Suprapubic skin (tissue), 4 donors: ENCODE results near the gene MBP.

Source experiments
- CTCF ChIP-seq, 2 donors: fragments of 200-600 bp in 1 of 2; fragments of 450-650 bp in 1 of 2; sonication (generic) in 1 of 2; IDR thresholded peaks; one replicate each; pipeline ENCODE4 v1.5.1; 2016 to 2019; ENCODE audit warnings: antibody characterized with exemption in 2 of 2, mild to moderate bottlenecking in 1 of 2, moderate library complexity in 1 of 2
- EP300 ChIP-seq: sonication (generic); formaldehyde crosslinking; IDR thresholded peaks from one replicate; pipeline ENCODE4 v1.6.1; 2017; ENCODE audit warnings: antibody characterized with exemption
- POLR2A ChIP-seq, 2 donors: fragments of 450-650 bp; IDR thresholded peaks; one replicate each; pipeline ENCODE4 v1.6.1; 2017; ENCODE audit warnings: antibody characterized with exemption in 2 of 2, mild to moderate bottlenecking in 2 of 2, moderate library complexity in 2 of 2
- POLR2AphosphoS5 ChIP-seq, 3 donors: sonication (generic); formaldehyde crosslinking; IDR thresholded peaks; one replicate each; pipeline ENCODE4 v1.6.1; 2017; ENCODE audit warnings: antibody characterized with exemption in 3 of 3

DNA sequence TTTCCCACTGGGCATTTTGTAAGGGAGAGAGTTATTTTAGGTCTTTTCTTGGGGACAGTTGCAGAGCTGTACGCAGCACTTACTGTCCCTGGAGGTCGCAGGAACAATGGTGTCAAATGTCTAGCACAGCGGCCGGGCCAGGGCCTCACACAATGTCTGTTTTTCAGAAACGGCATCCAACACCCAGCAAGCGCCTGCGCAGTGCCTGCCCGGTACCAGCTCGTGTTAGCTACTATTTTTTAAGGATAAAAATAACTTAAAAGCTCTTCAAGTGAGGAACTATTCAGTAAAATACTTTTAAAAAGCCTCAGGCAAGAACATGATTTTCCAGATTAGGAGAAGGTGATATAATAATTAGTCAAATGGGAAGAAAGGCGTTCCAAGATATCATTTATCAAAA is 90.0 kb downstream of the MBP start:
- TF ChIP-seq CTCF (IDR thresholded peaks at IDR 0.05) (no peak), EP300 (no peak), POLR2A (IDR thresholded peaks at IDR 0.05) (no peak), POLR2AphosphoS5 (IDR thresholded peaks at IDR 0.05) (no peak)
